Gastrocnemius medialis (tissue), 4 donors: ENCODE data around the gene RELCH. TPM values are rescaled to one million over a fixed set of nuclear protein-coding genes. Genes with fewer than 3 reads are reported as not detected.

Source experiments
- ATAC-seq, 2 donors: fragments of 150-250 bp; one replicate each; pipeline ENCODE4 v1.9.1; 2016
- DNase-seq, 2 donors: peaks; one replicate each; pipeline ENCODE4 v3.0.0-alpha.2; 2019
- H3K27ac ChIP-seq, 4 donors: fragments of 200-600 bp; sonication (generic); 1 replicate in 1 of 4; 2 replicates in 3 of 4; pipeline ENCODE4 v1.5.1; 2016 to 2018; ENCODE audit warnings: mild to moderate bottlenecking in 2 of 4, moderate library complexity in 1 of 4
- H3K27me3 ChIP-seq, 3 donors: fragments of 200-600 bp; sonication (generic) in 2 of 3; 1 replicate in 1 of 3; 2 replicates in 2 of 3; pipeline versions ENCODE4 v1.5.1 to v1.6.0; 2016 to 2019; ENCODE audit warnings: mild to moderate bottlenecking in 1 of 3, moderate library complexity in 1 of 3
- H3K36me3 ChIP-seq, 2 donors: fragments of 200-600 bp; sonication (generic) in 1 of 2; one replicate each; pipeline ENCODE4 v1.5.1; 2017 to 2018
- H3K4me1 ChIP-seq, 2 donors: fragments of 200-600 bp; sonication (generic) in 1 of 2; one replicate each; pipeline ENCODE4 v1.5.1; 2016 to 2017; ENCODE audit warnings: mild to moderate bottlenecking in 2 of 2
- H3K4me3 ChIP-seq, 4 donors: fragments of 200-600 bp; sonication (generic) in 3 of 4; 1 replicate in 1 of 4; 2 replicates in 3 of 4; pipeline ENCODE4 v1.5.1; 2016 to 2019; ENCODE audit warnings: mild to moderate bottlenecking in 2 of 4
- H3K9me3 ChIP-seq, 3 donors: fragments of 200-600 bp; sonication (generic) in 2 of 3; 1 replicate in 1 of 3; 2 replicates in 2 of 3; pipeline ENCODE4 v1.5.1; 2016 to 2019
- CTCF ChIP-seq, 5 experiments: fragments of 450-650 bp in 3 of 5; fragments of 200-600 bp in 2 of 5; sonication (generic) in 2 of 5; IDR thresholded peaks in 4 of 5; conservative IDR thresholded peaks in 1 of 5; 1 replicate in 4 of 5; 2 replicates in 1 of 5; pipeline ENCODE4 v1.5.1; 2016 to 2019; ENCODE audit warnings: antibody characterized with exemption in 5 of 5, mild to moderate bottlenecking in 3 of 5, moderate library complexity in 3 of 5
- POLR2A ChIP-seq, 2 donors: fragments of 450-650 bp; IDR thresholded peaks; one replicate each; pipeline ENCODE4 v1.6.1; 2017; ENCODE audit warnings: antibody characterized with exemption in 2 of 2, mild to moderate bottlenecking in 2 of 2, moderate library complexity in 2 of 2
- in situ Hi-C, 4 donors: fragments of 200-750 bp; cut with MboI; loops; one replicate each; pipeline versions ENCODE4 v1.15.0 to v1.8.0; 2017; ENCODE audit warnings: low sequenced_read_pairs in 4 of 4
- intact Hi-C: fragments of 100-400 bp; cut with DNase I; formaldehyde crosslinking; loops from one replicate; pipeline ENCODE4 v1.15.1; 2023; ENCODE audit warnings: low total_unique reads
- total RNA-seq, 4 donors: library from RNA; depleted of rRNA; stranded (reverse); fragments of >200 nt; gene quantifications; one replicate each; pipeline versions ENCODE4 v1.1.0 to v1.2.3, GENCODE V29; 2016

Gene RELCH
- total RNA-seq, 4 donors from 2014 or later: 8.4 to 16.8 (median 12.6) TPM

DNA sequence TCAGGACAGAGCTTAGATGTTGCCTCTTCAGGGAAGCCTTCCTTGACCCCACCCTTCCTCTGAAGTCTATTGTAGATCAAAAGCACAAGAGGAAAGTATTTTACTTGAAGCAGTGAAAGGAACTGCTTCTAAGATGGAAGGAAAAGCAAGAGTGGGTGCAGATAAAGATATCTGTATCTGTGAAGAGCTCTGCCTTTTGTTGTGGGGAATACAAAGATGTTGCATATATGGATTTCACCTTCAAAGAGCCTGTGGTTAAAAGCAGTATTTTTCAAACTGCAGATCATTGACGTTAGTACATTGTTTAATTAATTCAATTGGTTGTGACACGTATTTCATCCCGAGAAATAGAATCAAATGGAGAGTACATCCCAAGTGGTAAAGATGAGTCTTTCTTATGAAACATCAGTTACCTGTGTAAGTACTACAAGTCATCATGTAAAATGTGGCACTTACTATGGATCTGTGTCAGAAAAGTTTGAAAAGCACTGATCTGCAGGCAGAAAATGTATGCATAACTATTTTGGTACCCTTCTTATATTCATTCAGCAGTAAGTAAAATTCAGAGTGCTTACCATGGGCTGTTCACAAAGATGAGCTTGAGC lies 113.4 kb downstream of the RELCH start:
- no peak overlapping the region for H3K4me3 ChIP-seq
- no peaks in the 10 kb centered on the region for H3K4me1 ChIP-seq
- H3K27me3 ChIP-seq: no peaks in the 10 kb centered on the region
- H3K36me3 ChIP-seq: peaks cover 0 to 34% of the 10 kb centered on the region in 2 donors
- no peak for TF ChIP-seq POLR2A (IDR thresholded peaks at IDR 0.05)
- TF ChIP-seq CTCF (IDR thresholded peaks at IDR 0.05 in 4 of 5, conservative IDR thresholded peaks at IDR 0.05 in 1 of 5): no peak
- H3K27ac ChIP-seq: no peak overlapping the region
- no peaks in the 10 kb centered on the region for H3K9me3 ChIP-seq
- DNase-seq: no peak
- no peak for ATAC-seq
- intact Hi-C loops: no loop called here
- in situ Hi-C loops: no loop called here

DNA sequence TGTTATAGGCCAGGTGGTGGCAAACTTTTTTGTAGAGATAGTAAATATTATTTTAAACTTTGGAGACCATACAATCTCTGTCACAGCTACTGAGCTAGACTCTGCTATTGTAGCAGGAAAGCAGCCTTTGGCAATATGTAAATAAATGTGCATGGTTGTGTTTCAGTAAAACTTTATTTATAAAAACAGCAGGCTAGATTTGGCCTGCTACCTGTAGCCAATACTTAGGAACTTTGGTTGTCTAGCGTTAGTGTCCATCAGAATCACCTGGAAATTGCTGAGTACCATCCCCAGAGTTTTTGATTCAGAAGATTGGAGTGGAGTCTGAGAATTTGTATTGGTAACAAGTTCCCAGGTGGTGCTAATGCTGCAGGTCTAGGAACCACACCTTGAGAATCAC lies 114.3 kb downstream of the RELCH start:
- no peak for TF ChIP-seq POLR2A (IDR thresholded peaks at IDR 0.05)
- TF ChIP-seq CTCF (IDR thresholded peaks at IDR 0.05 in 4 of 5, conservative IDR thresholded peaks at IDR 0.05 in 1 of 5): no peak
- H3K4me3 ChIP-seq: no peak overlapping the region
- peaks cover 0 to 34% of the 10 kb centered on the region in 2 donors for H3K36me3 ChIP-seq
- ATAC-seq (no peak), DNase-seq (no peak)
- H3K9me3 ChIP-seq: no peaks in the 10 kb centered on the region
- no peaks in the 10 kb centered on the region for H3K27me3 ChIP-seq
- intact Hi-C loops (no loop called here), in situ Hi-C loops (no loop called here)
- H3K4me1 ChIP-seq: no peaks in the 10 kb centered on the region
- H3K27ac ChIP-seq: no peak overlapping the region

DNA sequence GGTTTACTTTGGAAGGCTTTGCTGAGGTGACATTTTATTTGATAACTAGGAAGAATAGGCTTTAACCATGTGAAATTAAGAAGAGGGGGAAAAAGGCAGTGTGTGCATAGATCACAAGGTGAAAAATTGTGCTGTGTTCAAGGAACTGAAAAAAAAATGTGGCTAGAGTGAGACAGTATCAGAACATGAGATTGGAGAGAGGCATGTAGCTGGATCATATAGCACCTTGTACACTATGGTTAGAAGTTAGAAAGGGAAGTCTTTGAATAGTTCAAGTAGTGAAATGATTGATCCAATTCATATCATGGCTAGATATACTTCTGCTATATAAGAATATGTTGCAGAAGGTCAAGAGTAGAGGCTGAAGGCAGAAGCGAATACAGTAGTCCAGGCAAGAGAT lies 125.8 kb downstream of the RELCH start:
- Histone ChIP-seq H3K4me1 (no peaks in the 10 kb centered on the region), H3K9me3 (no peaks in the 10 kb centered on the region), H3K27ac (no peak overlapping the region), H3K4me3 (no peak overlapping the region), H3K27me3 (no peaks in the 10 kb centered on the region), H3K36me3 (no peaks in the 10 kb centered on the region)
- intact Hi-C loops (no loop called here), in situ Hi-C loops (no loop called here)
- no peak for ATAC-seq
- DNase-seq: no peak
- TF ChIP-seq POLR2A (IDR thresholded peaks at IDR 0.05) (no peak), CTCF (IDR thresholded peaks at IDR 0.05 in 4 of 5, conservative IDR thresholded peaks at IDR 0.05 in 1 of 5) (no peak)

- Histone ChIP-seq H3K27me3 (peaks cover 5 to 23% (median 11%) of the 10 kb centered on the region in 3 donors), H3K4me1 (no peaks in the 10 kb centered on the region), H3K27ac (no peak overlapping the region), H3K36me3 (no peaks in the 10 kb centered on the region), H3K9me3 (no peaks in the 10 kb centered on the region), H3K4me3 (no peak overlapping the region)
- no peak for TF ChIP-seq CTCF (IDR thresholded peaks at IDR 0.05 in 4 of 5, conservative IDR thresholded peaks at IDR 0.05 in 1 of 5)
- TF ChIP-seq POLR2A (IDR thresholded peaks at IDR 0.05): no peak
- no peak for DNase-seq
- in situ Hi-C loops (no loop called here), intact Hi-C loops (no loop called here)
- ATAC-seq: no peak
These were observed 131.4 kb downstream of the RELCH start for GRCh38 chr18:62318228-62319180.
